Natural killer cell (primary cell): ENCODE results near the gene KRT81. TPM values are rescaled to one million over a fixed set of nuclear protein-coding genes. Genes with fewer than 3 reads are reported as not detected.

ENCODE experiments used
- ATAC-seq, 3 donors: fragments of 150-1000 bp in 2 of 3; fragments of 200-7000 bp in 1 of 3; cut with Tn5 transposase; 1 replicate in 1 of 3; 2 replicates in 2 of 3; pipeline ENCODE4 v1.10.0; 2021; ENCODE audit warnings: mild to moderate bottlenecking in 2 of 3, moderate library complexity in 2 of 3
- DNase-seq, 2 donors: peaks; one replicate each; pipeline versions ENCODE4 v3.0.0 to v3.0.0-alpha.2; 2013 to 2021; ENCODE audit warnings: mixed read lengths in 1 of 2
- H3K27ac ChIP-seq: one replicate; pipeline ENCODE4 v1.5.1; 2013; ENCODE audit warnings: mild to moderate bottlenecking, low read length
- H3K27me3 ChIP-seq: one replicate; pipeline ENCODE4 v1.6.1; 2013; ENCODE audit warnings: low read length; ENCODE audit not compliant: control insufficient read depth, insufficient read depth
- H3K36me3 ChIP-seq: one replicate; pipeline ENCODE4 v1.6.1; 2013; ENCODE audit warnings: low read length; ENCODE audit not compliant: control insufficient read depth, insufficient read depth
- H3K4me1 ChIP-seq: one replicate; pipeline ENCODE4 v1.6.1; 2013; ENCODE audit warnings: low read length; ENCODE audit not compliant: control insufficient read depth, insufficient read depth
- H3K4me3 ChIP-seq: one replicate; pipeline ENCODE4 v1.5.1; 2013; ENCODE audit warnings: low read length
- H3K9me3 ChIP-seq: one replicate; pipeline ENCODE4 v1.6.1; 2013; ENCODE audit warnings: low read length; ENCODE audit not compliant: control insufficient read depth, insufficient read depth
- H3K27ac Mint-ChIP-seq, 2 donors: one replicate each; pipeline ENCODE4 v1.8.0; 2022; ENCODE audit warnings: mild to moderate bottlenecking in 2 of 2, mixed read lengths in 2 of 2, moderate library complexity in 1 of 2
- H3K27me3 Mint-ChIP-seq, 2 donors: one replicate each; pipeline ENCODE4 v1.8.0; 2022; ENCODE audit warnings: low read depth in 2 of 2, mixed read lengths in 2 of 2
- H3K36me3 Mint-ChIP-seq: one replicate; pipeline ENCODE4 v1.8.0; 2022; ENCODE audit warnings: mixed read lengths
- H3K4me1 Mint-ChIP-seq, 2 donors: one replicate each; pipeline ENCODE4 v1.8.0; 2022; ENCODE audit warnings: mixed read lengths in 2 of 2
- H3K4me3 Mint-ChIP-seq: one replicate; pipeline ENCODE4 v1.8.0; 2022; ENCODE audit warnings: mild to moderate bottlenecking, moderate library complexity, mixed read lengths
- H3K9me3 Mint-ChIP-seq, 2 donors: one replicate each; pipeline ENCODE4 v1.8.0; 2022; ENCODE audit warnings: mixed read lengths in 2 of 2
- CTCF ChIP-seq: fragments of 200-600 bp; IDR thresholded peaks from one replicate; pipeline ENCODE4 v1.8.0; 2022; ENCODE audit warnings: antibody characterized with exemption
- WGBS: methylation state at CpG from one replicate; pipeline ENCODE4 v1.1.7; 2013; ENCODE audit warnings: missing lambda C conversion rate; ENCODE audit not compliant: insufficient coverage; 5-methylcytosine and 5-hydroxymethylcytosine counted together
- intact Hi-C: fragments of 100-400 bp; cut with micrococcal nuclease; formaldehyde crosslinking; loops from one replicate; pipeline ENCODE4 v1.14.2; 2022
- total RNA-seq, 4 donors: library from RNA; stranded (reverse); fragments of 120-200 nt in 1 of 4; gene quantifications; one replicate each; pipeline versions ENCODE4 v1.2.3 to v1.2.4, GENCODE V29; 2013 to 2022

Gene KRT81
- 1 to 10 TPM in 2 of 3 donors, under 1 TPM in 1; 0.28 to 1.4 (median 1.3) TPM for total RNA-seq
- 0.47 TPM for total RNA-seq (2013)

- no peak within 1 kb of the TSS for H3K27ac Mint-ChIP-seq
- 86% methylated on average over 23 of the region's 32 CpGs for WGBS
Observed at GRCh38 chr12:52291267-52291935, at the start of gene KRT81. TSS of gene KRT81 (minus strand) at chr12:52291534. CDS start at chr12:52291465, 69 bp downstream.

GRCh38 chr12:52338241-52338960, 47.1 kb upstream of the KRT81 start:
- Histone ChIP-seq H3K27me3 (peaks cover 7% of the 10 kb centered on the region), H3K27ac (no peak overlapping the region), H3K36me3 (no peaks in the 10 kb centered on the region), H3K9me3 (peaks cover 3% of the 10 kb centered on the region), H3K4me3 (no peak overlapping the region), H3K4me1 (no peaks in the 10 kb centered on the region)
- DNase-seq, result no peak
- ATAC-seq, result no peak
- Mint-ChIP-seq H3K9me3 (peaks cover 0 to 4% of the 10 kb centered on the region in 2 donors), H3K4me3 (no peak overlapping the region), H3K4me1 (no peaks in the 10 kb centered on the region), H3K36me3 (no peaks in the 10 kb centered on the region), H3K27me3 (peaks cover 45 to 54% of the 10 kb centered on the region in 2 donors), H3K27ac (no peak overlapping the region)
- intact Hi-C loops, result no loop called here
- WGBS, result 82% methylated on average over 10 of the region's 10 CpGs
- no peak for TF ChIP-seq CTCF

More at GRCh38 chr12:52291267-52291935, at the start of gene KRT81:
- no peaks in the 10 kb centered on the region for H3K27me3 ChIP-seq
- no peak within 1 kb of the TSS for H3K27ac ChIP-seq
- TF ChIP-seq CTCF, result no peak
- H3K4me1 ChIP-seq, result peaks cover 28% of the 10 kb centered on the region
- no peaks in the 10 kb centered on the region for H3K9me3 ChIP-seq
- peaks cover 52 to 58% of the 10 kb centered on the region in 2 donors for H3K4me1 Mint-ChIP-seq
- H3K36me3 Mint-ChIP-seq, result no peaks in the 10 kb centered on the region
- DNase-seq (no peak), ATAC-seq (no peak)
- no peaks in the 10 kb centered on the region for H3K36me3 ChIP-seq
- H3K4me3 ChIP-seq, result no peak within 1 kb of the TSS
- H3K27me3 Mint-ChIP-seq, result peaks cover 0 to 9% of the 10 kb centered on the region in 2 donors
- H3K4me3 Mint-ChIP-seq, result no peak within 1 kb of the TSS
- intact Hi-C loops, result no loop called here
- H3K9me3 Mint-ChIP-seq, result no peaks in the 10 kb centered on the region

- WGBS, result no CpG with 5 or more reads among the region's 1 CpG
- H3K27me3 Mint-ChIP-seq, result peaks cover 41 to 48% of the 10 kb centered on the region in 2 donors
- H3K36me3 ChIP-seq, result no peaks in the 10 kb centered on the region
- H3K27ac Mint-ChIP-seq, result no peak overlapping the region
- no peaks in the 10 kb centered on the region for H3K9me3 ChIP-seq
- no peaks in the 10 kb centered on the region for H3K4me1 ChIP-seq
- no peak overlapping the region for H3K4me3 Mint-ChIP-seq
- H3K36me3 Mint-ChIP-seq, result no peaks in the 10 kb centered on the region
- H3K27ac ChIP-seq, result no peak overlapping the region
- no peak for ATAC-seq
- TF ChIP-seq CTCF, result no peak
- intact Hi-C loops, result no loop called here
- peaks cover 4% of the 10 kb centered on the region for H3K27me3 ChIP-seq
- DNase-seq, result no peak
- H3K4me1 Mint-ChIP-seq, result no peaks in the 10 kb centered on the region
- H3K4me3 ChIP-seq, result no peak overlapping the region
- peaks cover 0 to 4% of the 10 kb centered on the region in 2 donors for H3K9me3 Mint-ChIP-seq
Observed at GRCh38 chr12:52337054-52337453, 45.7 kb upstream of the KRT81 start.
